Spleen (tissue), 7 donors: ENCODE results near the gene SKOR1.

Experiments
- POLR2A ChIP-seq, 3 donors: fragments of 450-650 bp; IDR thresholded peaks; one replicate each; pipeline ENCODE4 v1.5.1; 2017; ENCODE audit warnings: antibody characterized with exemption in 3 of 3, mild to moderate bottlenecking in 1 of 3
- TF ChIP-seq, protein P1 (sequence below), 11 experiments: fragments of 200-600 bp in 7 of 11; fragments of 450-650 bp in 4 of 11; sonication (generic) in 4 of 11; IDR thresholded peaks in 8 of 11; conservative IDR thresholded peaks in 3 of 11; 1 replicate in 7 of 11; 2 replicates in 4 of 11; pipeline versions ENCODE4 v1.4.0 to v1.8.0; 2016 to 2021; ENCODE audit warnings: antibody characterized with exemption in 11 of 11, inconsistent platforms in 4 of 11, mild to moderate bottlenecking in 1 of 11
- donor health status: DM: no; HTN: no; CAD: no; lungs with moderate emphysema.
- donor health status: DM: no; HTN: no; CAD: no.
- donor health status: DM: no; HTN: no; CAD: no.

DNA sequence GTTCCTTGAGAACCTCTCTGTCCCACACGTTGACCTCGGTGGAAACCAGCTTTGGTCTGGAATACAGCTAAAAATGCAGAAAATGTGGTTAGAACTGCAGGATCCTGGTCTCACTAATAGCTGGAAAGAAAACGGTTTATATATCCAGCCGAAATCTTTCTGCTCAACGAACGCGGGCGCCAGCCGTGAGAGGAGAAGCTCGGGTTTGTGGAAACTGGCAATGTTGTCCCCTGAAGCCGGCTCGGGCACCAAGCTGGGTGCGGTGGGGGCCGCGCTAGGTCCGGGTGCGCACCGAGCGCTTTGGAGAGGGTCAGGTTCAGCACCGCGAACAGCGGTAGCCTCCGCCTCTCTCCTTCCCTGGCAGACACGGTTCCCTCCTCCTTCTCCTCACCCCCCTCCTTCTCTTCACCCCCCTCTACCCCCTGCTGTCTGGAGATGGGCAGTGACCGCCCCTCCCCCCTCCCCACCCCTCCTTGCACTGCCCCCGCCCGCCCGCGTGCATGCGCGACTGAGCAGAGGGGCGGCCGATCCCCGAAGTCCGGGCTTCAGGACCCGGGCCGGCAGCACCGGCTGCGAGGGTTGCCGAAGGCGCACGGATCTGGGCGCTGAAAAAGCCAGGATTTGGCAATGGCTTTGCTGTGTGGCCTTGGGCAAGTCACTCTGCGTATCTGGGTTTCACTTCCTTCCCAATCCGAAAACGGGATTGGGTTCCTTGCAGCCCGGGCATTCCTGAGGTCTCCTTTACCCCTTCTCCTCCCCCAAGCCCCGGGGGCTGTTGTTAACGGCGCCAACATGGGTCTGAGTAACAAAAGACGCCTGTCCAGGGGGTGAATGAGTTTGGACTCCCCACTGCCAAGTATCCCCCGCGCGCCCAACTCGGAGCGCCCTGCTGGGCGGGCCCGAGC is at the start of gene SKOR1:
- TF ChIP-seq, protein P1, sequence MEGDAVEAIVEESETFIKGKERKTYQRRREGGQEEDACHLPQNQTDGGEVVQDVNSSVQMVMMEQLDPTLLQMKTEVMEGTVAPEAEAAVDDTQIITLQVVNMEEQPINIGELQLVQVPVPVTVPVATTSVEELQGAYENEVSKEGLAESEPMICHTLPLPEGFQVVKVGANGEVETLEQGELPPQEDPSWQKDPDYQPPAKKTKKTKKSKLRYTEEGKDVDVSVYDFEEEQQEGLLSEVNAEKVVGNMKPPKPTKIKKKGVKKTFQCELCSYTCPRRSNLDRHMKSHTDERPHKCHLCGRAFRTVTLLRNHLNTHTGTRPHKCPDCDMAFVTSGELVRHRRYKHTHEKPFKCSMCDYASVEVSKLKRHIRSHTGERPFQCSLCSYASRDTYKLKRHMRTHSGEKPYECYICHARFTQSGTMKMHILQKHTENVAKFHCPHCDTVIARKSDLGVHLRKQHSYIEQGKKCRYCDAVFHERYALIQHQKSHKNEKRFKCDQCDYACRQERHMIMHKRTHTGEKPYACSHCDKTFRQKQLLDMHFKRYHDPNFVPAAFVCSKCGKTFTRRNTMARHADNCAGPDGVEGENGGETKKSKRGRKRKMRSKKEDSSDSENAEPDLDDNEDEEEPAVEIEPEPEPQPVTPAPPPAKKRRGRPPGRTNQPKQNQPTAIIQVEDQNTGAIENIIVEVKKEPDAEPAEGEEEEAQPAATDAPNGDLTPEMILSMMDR (IDR thresholded peaks at IDR 0.05 in 8 of 11, conservative IDR thresholded peaks at IDR 0.05 in 3 of 11) = no peak
- no peak for TF ChIP-seq POLR2A (IDR thresholded peaks at IDR 0.05)
